Osteoblast (primary cell): ENCODE results near the gene SNX22. TPM values are rescaled to one million over a fixed set of nuclear protein-coding genes. Genes with fewer than 3 reads are reported as not detected.

Experiments used
- DNase-seq: peaks from one replicate; pipeline ENCODE4 v3.0.0; 2011; ENCODE audit warnings: low spot score, mixed read lengths; ENCODE audit not compliant: insufficient read length; ENCODE audit errors: missing footprints
- H2AFZ ChIP-seq: 2 replicates; pipeline ENCODE4 v1.6.0; 2011; ENCODE audit warnings: mild to moderate bottlenecking, low read length
- H3K27ac ChIP-seq: 2 replicates; pipeline ENCODE4 v1.5.1; 2011; ENCODE audit warnings: mild to moderate bottlenecking, low read depth, low read length, moderate library complexity
- H3K27me3 ChIP-seq: 2 replicates; pipeline ENCODE4 v1.6.0; 2012; ENCODE audit warnings: mild to moderate bottlenecking, control low read depth, inconsistent platforms, low read length, moderate library complexity; ENCODE audit not compliant: insufficient read depth
- H3K36me3 ChIP-seq: 2 replicates; pipeline ENCODE4 v1.5.1; 2011; ENCODE audit warnings: mild to moderate bottlenecking, low read length, control low read depth, moderate library complexity; ENCODE audit not compliant: insufficient read depth
- H3K4me1 ChIP-seq: 2 replicates; pipeline ENCODE4 v1.5.1; 2011; ENCODE audit warnings: mild to moderate bottlenecking, low read length, control low read depth, moderate library complexity; ENCODE audit not compliant: insufficient read depth
- H3K4me2 ChIP-seq: 2 replicates; pipeline ENCODE4 v1.6.0; 2011; ENCODE audit warnings: mild to moderate bottlenecking, low read length; ENCODE audit not compliant: insufficient read depth
- H3K4me3 ChIP-seq: fragments of 200-600 bp; sonication (generic); 3 replicates; pipeline ENCODE4 v1.5.1; 2012; ENCODE audit warnings: mild to moderate bottlenecking, low read length, inconsistent platforms; ENCODE audit not compliant: insufficient read depth
- H3K79me2 ChIP-seq: 2 replicates; pipeline ENCODE4 v1.6.0; 2012; ENCODE audit warnings: mild to moderate bottlenecking, low read length, control low read depth, inconsistent platforms; ENCODE audit not compliant: insufficient read depth
- H3K9me3 ChIP-seq: 2 replicates; pipeline ENCODE4 v1.5.1; 2011; ENCODE audit warnings: low read depth, low read length, control low read depth
- H4K20me1 ChIP-seq: 2 replicates; pipeline ENCODE4 v1.6.0; 2012; ENCODE audit warnings: mild to moderate bottlenecking, low read length, control low read depth; ENCODE audit not compliant: insufficient read depth
- total RNA-seq: library from RNA; depleted of rRNA; stranded (reverse); fragments of >200 nt; gene quantifications from 2 replicates; pipeline ENCODE4 v1.2.3, GENCODE V29; 2012
- TF ChIP-seq, protein P1 (sequence below): IDR thresholded peaks from 2 replicates; pipeline ENCODE4 v1.5.1; 2011; ENCODE audit warnings: mild to moderate bottlenecking, low read depth, low read length, moderate library complexity; ENCODE audit errors: extremely low read depth

SNX22 gene
- total RNA-seq, 1 donor = under 0.01 TPM

DNA sequence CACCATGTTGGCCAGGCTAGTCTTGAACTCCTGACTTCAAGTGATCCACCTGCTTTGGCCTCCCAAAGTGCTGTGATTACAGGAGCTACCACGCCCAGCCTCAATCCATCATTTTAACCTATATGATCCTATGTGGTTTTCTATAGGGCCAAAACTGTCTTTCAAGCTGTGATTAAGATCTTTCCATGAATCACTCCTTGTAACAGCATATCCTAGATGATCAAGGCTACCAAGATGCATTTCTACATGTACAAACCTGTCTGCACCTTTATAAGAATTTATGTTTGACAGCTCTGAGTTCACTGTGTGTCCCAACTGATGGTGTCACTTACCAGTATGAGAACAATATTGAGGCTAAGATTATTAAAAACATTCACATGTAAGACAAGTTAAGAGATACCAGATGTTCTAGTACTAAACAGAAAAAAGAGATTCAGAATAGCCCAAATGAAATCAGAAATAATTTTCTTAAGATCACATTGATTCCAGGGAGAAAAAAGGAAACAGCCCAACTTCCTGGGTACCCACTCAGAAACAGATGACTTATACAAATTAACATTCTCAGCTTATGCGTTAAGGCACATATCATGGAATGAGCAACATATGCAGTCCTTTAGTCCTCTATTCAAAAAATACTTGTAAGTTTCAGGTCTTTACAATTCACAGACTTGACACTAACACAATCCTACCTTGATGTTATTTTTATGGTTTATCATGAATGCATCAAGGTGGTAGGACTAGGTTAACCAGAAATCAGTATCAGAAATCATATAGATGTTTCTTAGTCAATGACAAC lies 36.1 kb downstream of the SNX22 start:
- H3K79me2 ChIP-seq = no peaks in the 10 kb centered on the region
- H2AFZ ChIP-seq = no peak overlapping the region
- H3K4me2 ChIP-seq = no peak overlapping the region
- peak; percentile 8 for DNase-seq
- no peak overlapping the region for H3K27ac ChIP-seq
- TF ChIP-seq, protein P1, sequence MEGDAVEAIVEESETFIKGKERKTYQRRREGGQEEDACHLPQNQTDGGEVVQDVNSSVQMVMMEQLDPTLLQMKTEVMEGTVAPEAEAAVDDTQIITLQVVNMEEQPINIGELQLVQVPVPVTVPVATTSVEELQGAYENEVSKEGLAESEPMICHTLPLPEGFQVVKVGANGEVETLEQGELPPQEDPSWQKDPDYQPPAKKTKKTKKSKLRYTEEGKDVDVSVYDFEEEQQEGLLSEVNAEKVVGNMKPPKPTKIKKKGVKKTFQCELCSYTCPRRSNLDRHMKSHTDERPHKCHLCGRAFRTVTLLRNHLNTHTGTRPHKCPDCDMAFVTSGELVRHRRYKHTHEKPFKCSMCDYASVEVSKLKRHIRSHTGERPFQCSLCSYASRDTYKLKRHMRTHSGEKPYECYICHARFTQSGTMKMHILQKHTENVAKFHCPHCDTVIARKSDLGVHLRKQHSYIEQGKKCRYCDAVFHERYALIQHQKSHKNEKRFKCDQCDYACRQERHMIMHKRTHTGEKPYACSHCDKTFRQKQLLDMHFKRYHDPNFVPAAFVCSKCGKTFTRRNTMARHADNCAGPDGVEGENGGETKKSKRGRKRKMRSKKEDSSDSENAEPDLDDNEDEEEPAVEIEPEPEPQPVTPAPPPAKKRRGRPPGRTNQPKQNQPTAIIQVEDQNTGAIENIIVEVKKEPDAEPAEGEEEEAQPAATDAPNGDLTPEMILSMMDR = no peak
- H4K20me1 ChIP-seq = no peaks in the 10 kb centered on the region
- H3K9me3 ChIP-seq = no peaks in the 10 kb centered on the region
- H3K36me3 ChIP-seq = peaks cover 15% of the 10 kb centered on the region
- no peaks in the 10 kb centered on the region for H3K4me1 ChIP-seq
- H3K4me3 ChIP-seq = no peak overlapping the region
- H3K27me3 ChIP-seq = no peaks in the 10 kb centered on the region

DNA sequence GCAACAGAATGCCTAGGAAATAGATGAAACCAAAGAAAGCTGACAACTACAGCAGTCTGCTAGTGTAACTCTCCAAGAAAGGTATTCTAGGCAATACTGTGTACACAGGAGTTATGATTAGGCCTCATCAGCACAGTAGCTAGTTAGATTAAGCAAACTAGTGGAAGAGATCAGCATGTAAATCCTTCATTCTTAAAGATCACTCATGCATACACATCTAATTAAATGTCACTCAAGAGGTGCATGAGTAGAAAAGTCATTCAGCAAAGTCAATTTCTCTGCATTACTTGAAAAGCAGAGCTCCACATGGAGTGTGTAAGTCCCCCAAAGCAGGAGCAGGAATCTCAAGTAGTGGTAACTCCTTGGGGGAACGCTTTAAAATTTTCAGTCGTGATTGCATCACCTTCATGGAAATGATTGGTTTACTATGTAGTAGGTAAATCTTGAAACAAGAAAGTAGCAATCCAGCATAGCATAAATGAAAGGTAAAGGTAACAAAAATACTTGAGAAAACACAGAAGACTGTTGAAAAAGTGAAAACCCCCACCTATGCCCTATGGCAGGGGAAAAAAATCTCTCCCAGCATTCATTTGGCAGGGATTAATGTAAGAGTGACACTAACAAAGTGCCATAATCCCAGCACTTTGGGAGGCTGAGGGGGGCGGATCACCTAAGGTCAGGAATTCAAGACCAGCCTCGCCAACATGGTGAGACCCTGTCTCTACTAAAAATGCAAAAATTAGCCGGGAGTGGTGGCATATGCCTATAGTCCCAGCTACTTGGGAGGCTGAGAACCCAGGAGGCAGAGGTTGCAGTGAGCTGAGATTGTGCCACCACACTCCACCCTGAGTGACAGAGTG lies 40.7 kb downstream of the SNX22 start:
- Histone ChIP-seq H3K79me2 (no peaks in the 10 kb centered on the region), H3K27ac (no peak overlapping the region), H4K20me1 (peaks cover 4% of the 10 kb centered on the region), H3K4me2 (no peak overlapping the region), H3K36me3 (peaks cover 22% of the 10 kb centered on the region), H3K27me3 (no peaks in the 10 kb centered on the region), H2AFZ (no peak overlapping the region), H3K4me3 (no peak overlapping the region), H3K9me3 (no peaks in the 10 kb centered on the region), H3K4me1 (peaks cover 3% of the 10 kb centered on the region)
- TF ChIP-seq, protein P1 = no peak
- DNase-seq = no peak

DNA sequence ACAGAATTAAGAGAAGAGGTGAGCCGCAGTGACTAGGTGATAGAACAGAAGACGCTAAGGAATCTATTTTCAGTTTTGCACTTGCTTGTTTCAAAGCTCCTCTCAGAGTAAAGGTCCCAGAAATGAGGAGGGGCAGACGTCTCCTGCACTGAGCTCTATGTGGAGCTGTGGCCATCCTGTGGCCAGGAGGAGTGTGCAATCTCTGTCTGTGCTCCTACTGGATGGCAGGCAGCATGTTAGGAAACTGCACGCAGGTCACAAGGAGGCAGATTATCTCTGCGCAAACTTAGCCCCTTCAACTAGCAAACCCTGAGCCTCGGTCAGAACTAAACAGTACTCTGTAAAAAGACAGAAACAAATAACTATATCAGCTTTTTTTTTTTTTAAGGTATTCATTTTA lies 42.4 kb downstream of the SNX22 start:
- no peak overlapping the region for H3K27ac ChIP-seq
- H3K4me3 ChIP-seq = no peak overlapping the region
- TF ChIP-seq, protein P1 = no peak
- no peak overlapping the region for H3K4me2 ChIP-seq
- no peaks in the 10 kb centered on the region for H3K27me3 ChIP-seq
- H3K36me3 ChIP-seq = peaks cover 17% of the 10 kb centered on the region
- no peak for DNase-seq
- no peaks in the 10 kb centered on the region for H3K79me2 ChIP-seq
- peaks cover 11% of the 10 kb centered on the region for H3K4me1 ChIP-seq
- H2AFZ ChIP-seq = no peak overlapping the region
- H3K9me3 ChIP-seq = no peaks in the 10 kb centered on the region
- H4K20me1 ChIP-seq = peaks cover 6% of the 10 kb centered on the region

DNA sequence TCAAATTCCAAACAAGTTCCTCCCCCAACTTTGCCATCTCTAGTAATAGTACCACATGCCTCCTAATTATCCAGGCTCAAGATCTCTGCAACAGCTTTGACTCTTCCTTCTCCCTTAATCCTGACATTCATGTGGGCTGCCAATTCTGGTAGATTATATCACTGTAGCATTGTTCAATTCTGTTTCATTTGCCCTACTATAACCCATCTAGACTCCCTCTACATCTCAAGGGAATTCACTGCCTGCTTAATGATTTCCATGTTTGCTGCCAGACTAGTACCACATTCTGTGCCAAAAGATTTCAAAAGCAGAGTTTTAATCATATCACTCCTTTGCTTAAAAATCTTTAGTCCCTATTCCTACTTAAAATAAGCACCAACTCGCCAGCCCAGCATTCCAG lies 45.9 kb downstream of the SNX22 start:
- no peak overlapping the region for H3K27ac ChIP-seq
- peaks cover 6% of the 10 kb centered on the region for H4K20me1 ChIP-seq
- no peaks in the 10 kb centered on the region for H3K27me3 ChIP-seq
- H3K9me3 ChIP-seq = no peaks in the 10 kb centered on the region
- no peak overlapping the region for H3K4me2 ChIP-seq
- H3K79me2 ChIP-seq = no peaks in the 10 kb centered on the region
- peaks cover 11% of the 10 kb centered on the region for H3K4me1 ChIP-seq
- peak; percentile 81 for DNase-seq
- H3K36me3 ChIP-seq = peaks cover 26% of the 10 kb centered on the region
- H2AFZ ChIP-seq = no peak overlapping the region
- TF ChIP-seq, protein P1 = no peak
- no peak overlapping the region for H3K4me3 ChIP-seq
